Left hindlimb (tissue), 1 donor: ENCODE measurements around the gene GNB1.
"Not testable (repeated sequence)": the region's sequence is repeated elsewhere in the genome, so short reads cannot be mapped to it uniquely, and the experiment has no call there.

Source experiments
- DNase-seq: peaks from one replicate; pipeline ENCODE4 v3.0.0-alpha.2; 2018

The GNB1 gene

DNA sequence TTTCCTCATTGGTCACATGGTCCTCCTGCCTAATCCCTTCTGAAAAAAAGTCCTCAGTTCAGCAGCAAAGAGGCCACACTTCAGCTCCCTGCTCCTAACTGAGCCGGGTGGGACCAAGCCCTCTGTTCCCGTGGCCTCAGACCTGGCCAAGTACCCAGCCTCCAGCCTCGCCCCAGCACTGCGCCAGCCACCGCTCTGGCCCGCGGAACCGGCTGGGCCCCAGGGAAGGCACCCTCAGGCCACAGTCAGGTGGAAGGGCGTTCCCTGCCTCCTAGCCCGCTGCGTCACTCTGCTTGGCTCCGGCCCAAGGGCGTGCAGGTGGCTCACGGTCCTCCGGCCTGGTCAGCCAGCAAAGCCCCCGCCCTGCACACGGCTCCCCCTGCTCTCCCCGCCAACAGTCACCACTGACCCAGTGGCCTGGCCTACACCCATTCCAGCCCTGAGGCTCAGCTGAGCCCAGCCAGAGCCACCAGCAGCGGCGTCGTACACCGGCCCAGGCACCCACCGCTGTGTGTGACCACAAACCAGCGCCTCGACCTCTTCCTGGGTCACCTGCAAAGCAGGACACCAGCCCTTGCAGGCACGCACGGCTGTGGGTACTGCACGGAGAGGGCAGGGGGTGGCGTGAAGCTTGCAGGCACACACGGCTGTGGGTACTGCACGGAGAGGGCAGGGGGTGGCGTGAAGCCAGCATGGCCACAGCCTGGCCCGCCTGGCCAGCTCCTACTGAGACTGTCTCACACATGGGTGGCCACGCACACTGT lies 132.0 kb downstream of the GNB1 start:
- peak; percentile 15 for DNase-seq

DNA sequence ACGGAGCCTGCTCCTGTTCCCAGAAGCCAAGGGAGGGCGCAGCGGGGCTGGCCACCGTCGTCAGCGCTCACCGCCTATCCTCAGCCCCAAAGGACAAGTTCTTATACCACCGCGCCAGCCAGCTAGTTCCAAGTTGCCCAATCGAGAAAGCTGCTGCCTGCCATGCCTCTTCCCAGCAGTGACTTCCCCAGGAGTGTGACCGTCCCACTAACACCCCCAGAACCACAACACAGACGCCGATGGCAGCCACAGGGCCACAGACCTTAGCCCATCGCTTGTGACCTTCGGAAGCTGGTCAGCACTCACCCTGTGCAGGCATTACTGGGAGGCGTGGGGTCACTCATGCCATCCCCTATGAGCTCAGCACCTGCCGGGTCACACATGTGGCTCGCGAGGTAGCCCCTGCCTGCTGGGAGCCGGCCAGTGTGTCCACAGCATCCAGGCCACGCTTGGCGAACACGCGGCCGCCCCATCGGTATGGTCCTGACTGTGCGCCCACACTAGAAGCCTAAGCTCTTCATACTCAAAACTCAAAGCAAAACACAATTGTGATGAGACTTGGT lies 132.7 kb downstream of the GNB1 start:
- no peak for DNase-seq

- DNase-seq: no peak
Measured at GRCh38 chr1:1757422-1758058, 133.3 kb downstream of the GNB1 start.

- no peak for DNase-seq
Measured at GRCh38 chr1:1756661-1757421, 134.0 kb downstream of the GNB1 start.

DNA sequence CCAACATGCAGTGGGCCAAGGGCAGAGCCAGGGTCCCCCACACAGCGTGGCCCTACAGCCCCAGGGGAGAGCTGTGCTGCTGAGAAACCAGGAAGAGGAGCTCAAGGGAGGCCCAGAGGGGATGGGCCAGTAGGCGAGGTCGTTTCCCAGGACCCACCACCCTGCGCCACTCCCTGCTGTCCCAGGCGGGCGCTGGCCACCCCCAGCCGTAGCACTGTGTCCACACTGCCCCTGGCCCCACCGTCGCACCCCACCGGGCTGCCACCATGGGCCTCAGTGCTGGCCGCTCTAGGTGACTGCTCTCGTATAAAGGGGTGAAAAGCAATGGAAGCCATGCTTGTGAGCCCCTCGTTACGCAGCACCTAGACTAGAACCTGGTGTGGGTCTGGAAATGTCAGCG lies 135.0 kb downstream of the GNB1 start:
- peak; percentile 26 for DNase-seq

GRCh38 chr1:1755426-1755825 lies 135.5 kb downstream of the GNB1 start:
- no peak for DNase-seq

DNA sequence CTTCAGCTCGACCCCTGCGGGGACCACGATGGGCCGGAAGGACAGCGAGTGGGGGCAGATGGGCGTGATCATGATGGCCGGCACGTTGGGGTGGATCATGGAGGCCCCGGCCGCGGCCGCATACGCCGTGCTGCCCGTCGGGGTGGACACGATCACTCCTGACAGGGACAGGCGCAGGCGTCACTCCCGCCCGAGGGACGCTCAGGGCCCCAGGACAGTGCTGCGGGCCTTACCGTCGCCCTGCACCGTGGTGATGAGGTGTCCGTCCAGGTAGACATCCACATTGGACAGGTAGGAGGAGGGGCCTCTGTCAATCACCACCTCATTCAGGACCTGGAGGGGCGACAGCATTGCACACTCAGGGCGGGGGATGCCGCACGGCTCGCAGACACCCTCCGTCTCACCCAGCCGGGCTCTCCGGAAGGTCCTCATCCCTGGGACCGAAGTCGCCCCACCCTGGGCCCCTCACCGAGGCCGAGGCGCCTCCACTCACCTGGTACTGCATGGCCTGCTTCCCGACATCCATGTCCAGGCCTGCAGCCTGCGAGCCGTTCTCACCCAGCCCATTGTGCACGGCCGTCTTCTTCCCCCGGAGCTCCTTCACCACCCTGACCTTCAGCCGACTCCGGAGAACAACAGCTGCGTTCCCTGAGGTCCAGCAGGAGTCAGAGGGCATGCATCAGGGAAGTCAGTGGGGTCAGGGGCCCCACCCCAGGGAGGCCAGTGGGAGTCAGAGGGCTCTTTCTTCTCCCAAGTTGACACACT lies 136.7 kb downstream of the GNB1 start:
- no peak for DNase-seq

DNA sequence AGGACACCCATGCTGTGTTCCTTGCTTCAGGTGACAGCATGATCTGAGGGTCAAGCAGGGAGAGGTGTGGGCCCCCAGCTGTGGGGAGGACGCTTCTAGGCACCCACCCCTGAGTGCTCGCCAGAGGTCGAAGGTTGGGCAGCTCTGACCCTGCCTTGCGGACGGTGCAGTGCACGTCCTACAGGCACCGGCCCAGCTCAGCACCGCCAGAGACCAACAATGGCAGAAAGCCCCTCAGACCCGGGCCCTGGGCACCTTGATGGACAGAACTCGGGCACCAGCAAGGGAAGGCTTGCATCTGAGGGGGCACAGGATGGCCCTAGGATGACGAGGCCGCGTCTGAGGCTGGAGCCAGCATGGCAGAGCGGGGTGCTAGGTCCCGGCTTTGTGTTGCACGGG lies 137.3 kb downstream of the GNB1 start:
- no peak for DNase-seq

DNA sequence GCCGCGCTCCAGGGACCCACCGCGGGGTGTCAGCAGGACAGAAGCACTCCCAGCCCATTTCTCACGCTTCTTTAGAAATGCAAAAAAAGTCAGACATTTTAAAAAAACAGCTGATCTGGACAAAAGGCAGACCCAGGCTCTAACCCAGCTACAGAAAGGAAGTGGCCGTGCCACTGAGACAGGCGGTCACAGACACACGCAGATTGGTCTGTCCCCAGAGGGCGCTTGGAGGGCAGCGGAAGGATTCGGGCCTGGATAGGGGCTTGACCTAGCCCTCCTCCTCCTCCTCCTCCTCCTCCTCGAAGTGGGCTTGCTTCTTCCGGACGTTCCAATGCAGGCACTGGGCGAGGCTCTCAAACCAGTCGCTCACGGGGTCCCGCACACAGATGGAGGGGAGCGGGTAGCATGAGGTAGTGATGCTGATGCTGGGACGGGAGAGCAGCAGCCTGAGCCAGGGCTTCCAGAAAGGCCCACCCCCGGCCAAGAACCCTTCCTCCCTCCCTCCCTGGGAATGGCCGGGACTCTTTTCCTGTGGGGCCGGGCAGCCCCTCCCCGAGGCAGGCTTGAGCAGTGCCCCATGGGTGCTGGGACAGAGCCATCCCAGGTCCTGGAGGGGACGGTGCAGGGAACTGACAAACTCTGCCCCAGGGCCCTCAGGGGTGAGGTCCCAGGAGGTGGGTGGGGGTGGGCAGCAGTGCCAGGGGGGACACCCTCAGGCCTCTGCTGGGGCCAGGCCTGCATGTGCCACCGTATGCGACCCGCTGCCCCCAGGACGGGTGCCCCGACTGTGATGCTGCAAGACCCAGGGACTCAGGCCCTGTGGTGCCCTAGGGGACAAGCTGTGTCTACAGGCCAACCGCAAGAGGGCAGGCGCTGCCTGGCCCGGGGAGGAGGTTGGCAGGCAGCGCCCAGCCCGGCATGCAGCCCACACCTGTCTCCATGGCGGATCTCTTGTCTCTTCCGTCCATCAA lies 138.0 kb downstream of the GNB1 start:
- DNase-seq: peak; percentile 26

- DNase-seq: no peak
Measured at GRCh38 chr1:1752190-1752589, 138.7 kb downstream of the GNB1 start.

DNA sequence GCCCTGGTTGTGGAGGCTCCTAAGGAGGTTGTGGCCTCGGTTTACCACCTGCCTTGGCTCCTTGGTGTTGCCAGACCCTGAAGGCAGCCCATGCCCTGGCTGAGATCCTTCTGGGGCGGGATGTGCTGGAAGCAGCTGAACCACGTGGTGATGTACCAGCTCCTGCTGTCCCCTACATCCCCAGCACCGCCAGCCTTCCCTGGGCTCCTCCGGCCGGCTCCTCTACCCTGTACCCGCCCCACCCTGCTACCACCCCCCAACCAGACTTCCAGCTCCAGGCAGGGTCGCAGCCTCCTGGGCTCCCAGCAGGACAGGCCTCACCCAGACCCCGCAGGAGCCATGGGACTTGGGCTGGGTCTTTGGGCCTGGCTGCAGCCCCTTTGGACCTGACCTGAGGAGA lies 140.9 kb downstream of the GNB1 start:
- not testable (repeated sequence) for DNase-seq

DNA sequence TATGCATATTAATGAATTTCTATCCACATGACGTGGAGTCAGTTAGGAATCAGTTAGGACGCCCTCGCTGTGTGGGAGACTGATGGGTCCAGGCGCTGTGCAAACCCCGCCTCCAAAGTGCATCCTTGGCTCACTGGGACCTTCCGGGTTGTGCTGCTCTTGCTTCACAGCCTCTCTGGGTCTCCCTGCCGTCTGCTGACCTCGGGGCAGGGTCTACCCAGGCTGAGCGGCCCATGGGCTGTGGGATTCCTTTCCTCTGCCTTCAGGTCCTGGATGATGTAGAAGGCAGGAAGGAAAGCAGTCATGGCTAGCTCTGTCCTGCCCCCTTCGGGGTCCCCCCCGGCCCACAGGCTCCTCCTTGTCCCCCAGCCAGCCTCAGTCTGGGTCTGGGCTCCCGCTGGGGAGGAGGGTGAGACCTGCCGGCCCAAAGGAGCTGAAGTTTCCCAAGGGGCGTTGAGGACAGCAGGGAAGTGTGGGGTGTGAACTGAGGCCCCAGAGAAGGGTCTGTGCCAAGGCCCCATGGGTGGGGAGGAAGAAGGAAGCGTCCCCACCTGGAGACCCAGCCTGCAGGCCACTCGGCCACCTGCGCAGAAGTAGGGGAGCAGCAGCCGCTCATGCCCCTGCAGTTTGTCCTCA lies 142.1 kb downstream of the GNB1 start:
- DNase-seq: peak; percentile 21

- DNase-seq: not testable (repeated sequence)
Measured at GRCh38 chr1:1746566-1746909, 144.3 kb downstream of the GNB1 start.

GRCh38 chr1:1745651-1746565 lies 145.0 kb downstream of the GNB1 start:
- peak; percentile 88 for DNase-seq

GRCh38 chr1:1742529-1742928 lies 148.4 kb downstream of the GNB1 start:
- DNase-seq: not testable (repeated sequence)

- not testable (repeated sequence) for DNase-seq
Measured at GRCh38 chr1:1741013-1741412, 149.9 kb downstream of the GNB1 start.

DNA sequence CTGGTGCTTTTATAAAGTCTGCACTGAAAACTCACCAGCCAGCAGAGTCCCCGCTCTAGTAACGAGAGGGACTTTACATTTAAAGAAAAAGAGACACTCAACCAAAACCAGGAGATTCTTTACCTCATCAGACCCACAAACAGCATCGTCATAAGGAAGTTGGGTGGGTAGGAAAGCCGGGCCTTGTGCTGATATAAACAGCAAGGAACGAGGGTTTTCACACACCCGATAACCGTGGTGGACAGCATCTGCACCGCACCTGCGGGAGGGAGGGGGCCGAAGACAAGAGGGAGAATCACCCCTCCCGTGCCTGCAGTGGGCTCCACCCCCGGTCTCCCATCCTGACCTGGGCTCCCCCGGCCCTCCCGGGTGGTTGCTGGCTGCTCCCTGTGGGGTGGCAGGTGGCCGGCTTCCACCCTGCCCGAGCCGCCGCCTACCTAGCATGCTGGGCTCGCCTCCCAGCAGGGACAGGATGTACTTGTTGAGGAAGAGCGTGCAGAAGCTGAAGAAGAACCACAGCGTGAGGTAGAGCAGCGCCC lies 152.0 kb downstream of the GNB1 start:
- DNase-seq: not testable (repeated sequence)

DNA sequence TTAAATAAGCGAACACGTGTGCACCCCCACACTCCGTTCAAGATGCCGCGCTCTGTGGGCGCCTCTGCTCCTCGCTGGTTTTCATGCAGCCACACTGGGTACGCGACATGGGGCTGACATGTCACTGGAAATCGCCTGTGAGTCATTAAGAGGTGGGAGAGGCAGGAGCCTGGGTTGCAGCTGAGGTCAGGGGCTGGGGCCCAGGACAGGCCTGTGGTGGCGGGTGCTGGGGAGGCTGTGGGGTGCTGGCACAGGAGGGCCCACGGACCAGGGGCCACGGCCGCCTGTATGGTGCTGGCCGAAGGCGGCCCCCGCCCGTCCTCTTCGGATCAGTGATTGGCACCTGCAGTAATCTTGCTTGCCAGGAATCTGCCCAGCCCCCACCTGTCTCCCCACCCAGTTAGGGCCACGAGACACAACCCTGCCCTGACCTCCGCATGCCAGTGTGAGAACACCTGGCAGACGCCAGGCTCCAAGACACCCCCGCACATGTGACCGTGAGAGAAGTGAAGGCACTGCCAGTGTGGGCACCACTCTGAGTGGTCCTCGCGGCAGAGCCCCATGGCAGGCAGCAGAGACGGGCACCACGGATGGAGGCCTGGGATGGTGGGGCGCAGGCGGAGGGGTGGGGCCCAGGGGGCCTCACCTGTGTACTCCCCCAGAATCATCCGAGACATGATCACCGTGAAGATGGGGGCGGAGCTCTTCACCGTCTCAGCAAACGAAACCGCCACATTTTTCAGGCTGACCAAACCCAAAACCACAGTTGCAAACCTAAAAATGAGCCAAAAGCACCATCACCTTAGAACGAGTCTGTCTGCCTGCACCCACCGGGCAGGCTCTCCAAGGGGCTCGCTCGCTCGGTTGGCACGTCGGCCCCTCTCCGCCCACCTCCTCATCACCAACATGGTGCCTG lies 153.0 kb downstream of the GNB1 start:
- DNase-seq: not testable (repeated sequence)
